Activated CD4-positive, alpha-beta T cell treated with anti-CD3 and anti-CD28 coated beads, Interleukin-2, Interleukin-4, amounts not matched to agents 100 ng/mL and 50 ng/mL, durations not matched to agents 16 hours and 8 hours (primary cell): Measurements from ENCODE around the gene SLC46A2.

ENCODE experiments used
- DNase-seq: peaks from one replicate; pipeline ENCODE4 v3.0.0-alpha.2; 2020; ENCODE audit warnings: low spot score

SLC46A2 gene

GRCh38 chr9:112890106-112891081, at the start of gene SLC46A2:
TSS of gene SLC46A2 (minus strand) at chr9:112890876. CDS start at chr9:112890681, 195 bp downstream.
- DNase-seq = no peak

DNA sequence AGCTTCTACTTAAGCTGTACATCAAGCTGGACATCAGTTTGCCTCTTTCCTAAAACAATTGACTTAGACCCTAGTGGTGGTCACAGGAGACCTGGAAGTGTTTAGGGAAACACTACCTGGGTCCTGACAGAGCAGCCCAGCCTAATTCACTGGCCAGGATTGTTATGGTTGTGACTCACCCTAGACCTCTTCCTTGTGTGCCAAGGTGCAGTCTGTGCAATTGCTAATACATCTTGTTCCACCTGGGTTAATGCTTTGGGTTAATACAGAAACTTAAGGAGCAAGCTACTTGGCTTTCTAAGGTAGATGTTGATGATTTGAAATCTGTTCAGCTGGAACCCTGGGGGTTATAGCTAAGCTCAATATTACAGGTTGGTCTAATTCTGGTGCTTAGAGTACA, 48.7 kb upstream of the SLC46A2 start:
- DNase-seq = no peak

GRCh38 chr9:112933696-112934095, 43.0 kb upstream of the SLC46A2 start:
- no peak for DNase-seq

DNA sequence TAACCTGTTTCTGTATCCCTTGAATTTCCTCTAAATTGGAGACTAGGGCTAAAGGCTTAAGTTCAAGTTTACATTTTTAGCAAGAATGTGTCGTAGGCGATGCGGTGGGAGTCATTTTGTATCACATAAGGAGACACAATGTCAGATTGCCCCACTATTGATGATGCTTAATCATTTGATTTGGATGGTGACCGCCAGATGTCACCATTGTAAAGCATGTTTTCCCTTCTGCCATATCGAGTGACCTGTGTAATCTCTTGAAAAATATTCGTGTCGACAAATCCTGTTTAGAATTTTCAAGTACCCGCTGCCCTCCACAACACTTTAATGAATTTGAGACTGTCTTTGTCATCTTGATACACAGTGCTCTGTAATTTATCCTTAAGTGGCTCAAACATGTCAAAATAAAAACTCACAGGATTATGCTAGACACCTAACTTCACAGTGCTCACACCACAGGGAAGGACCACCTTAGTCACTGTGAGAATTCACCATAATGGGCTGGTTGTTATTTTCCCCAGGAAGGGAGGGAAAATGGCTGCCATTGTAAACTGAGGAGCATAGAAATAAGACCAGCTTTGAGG, 34.5 kb upstream of the SLC46A2 start:
- DNase-seq = peak; percentile 17

DNA sequence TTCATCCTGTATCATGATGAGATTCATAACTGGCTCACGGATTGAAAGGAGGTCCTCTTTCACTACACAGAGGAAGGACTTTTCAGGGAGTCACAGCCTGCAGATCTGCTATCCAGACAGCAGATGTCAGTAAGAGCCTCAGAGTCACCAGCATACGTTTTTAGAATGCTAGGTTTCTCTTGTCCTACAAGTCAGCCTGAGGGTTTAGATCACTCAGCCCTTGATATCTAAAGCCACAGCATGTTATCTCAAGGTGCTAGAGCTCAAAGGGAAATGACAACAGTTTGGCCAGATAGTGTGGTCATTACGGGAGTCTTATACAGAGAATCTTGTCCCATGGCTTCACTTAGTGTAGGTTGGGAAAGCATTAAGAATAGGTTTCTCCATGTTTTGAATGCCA, 30.9 kb upstream of the SLC46A2 start:
- DNase-seq = peak; percentile 7

- DNase-seq = no peak
Observed at GRCh38 chr9:112917987-112918362, 27.3 kb upstream of the SLC46A2 start.

- no peak for DNase-seq
Observed at GRCh38 chr9:112917047-112917986, 26.6 kb upstream of the SLC46A2 start.

DNA sequence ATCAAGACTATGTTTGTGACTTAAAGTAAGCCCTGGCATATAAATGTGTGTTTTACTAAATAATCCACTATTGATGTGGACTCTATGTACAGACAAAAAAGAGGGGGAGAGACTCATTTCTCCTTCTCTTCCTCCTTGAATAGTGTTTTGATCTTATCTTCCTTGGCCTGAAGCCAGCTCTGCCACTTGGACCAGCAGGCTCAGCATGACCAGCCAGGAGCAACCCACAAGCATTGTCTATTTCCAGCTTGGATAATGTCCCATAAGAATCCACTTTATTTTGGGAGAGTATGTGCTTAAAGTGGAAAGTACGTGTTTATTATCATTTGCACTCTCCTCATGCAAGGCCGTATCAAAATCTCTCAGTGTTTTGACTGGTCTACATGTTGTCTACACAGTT, 23.8 kb upstream of the SLC46A2 start:
- DNase-seq = no peak

DNA sequence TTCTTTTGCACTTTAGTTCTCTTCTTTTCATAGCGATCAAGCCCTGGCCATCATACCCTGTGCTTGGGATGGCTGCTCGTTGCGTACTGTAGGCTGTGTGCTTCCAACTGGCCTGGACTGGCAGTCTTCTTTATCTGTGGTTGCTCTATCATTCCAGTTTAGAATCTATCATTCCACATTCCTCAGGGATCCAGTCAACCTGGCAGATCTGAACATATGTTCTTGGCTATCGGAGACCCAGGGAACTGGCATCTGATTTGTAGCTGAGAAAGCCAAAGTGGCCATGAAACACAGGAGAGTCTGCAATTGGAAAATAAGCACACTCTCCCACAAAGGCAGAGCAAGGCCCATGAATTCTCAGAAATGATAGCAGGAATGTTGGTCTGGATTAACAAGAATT, 22.6 kb upstream of the SLC46A2 start:
- DNase-seq = no peak

GRCh38 chr9:112912636-112913035, 22.0 kb upstream of the SLC46A2 start:
- no peak for DNase-seq

GRCh38 chr9:112911736-112912135, 21.1 kb upstream of the SLC46A2 start:
- no peak for DNase-seq

DNA sequence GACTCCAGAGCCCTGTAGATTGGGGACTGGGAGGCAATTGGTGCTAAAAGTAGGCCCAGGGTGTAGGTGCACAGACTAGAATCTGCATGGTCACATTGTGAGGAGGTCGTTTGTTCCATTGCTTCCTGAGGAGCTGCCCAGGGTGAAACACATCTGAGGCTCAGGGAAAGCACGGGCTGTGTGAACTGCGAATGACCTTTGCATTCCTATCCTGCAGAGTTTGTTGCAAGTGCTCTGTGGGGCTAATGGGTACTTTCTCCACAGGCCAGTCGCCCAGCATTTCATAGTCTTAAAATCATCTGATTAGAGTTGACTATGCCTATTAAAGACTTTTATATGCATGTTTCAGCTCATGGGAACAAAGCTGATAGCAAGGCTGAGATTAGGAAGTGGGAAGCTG, 14.4 kb upstream of the SLC46A2 start:
- DNase-seq = no peak

DNA sequence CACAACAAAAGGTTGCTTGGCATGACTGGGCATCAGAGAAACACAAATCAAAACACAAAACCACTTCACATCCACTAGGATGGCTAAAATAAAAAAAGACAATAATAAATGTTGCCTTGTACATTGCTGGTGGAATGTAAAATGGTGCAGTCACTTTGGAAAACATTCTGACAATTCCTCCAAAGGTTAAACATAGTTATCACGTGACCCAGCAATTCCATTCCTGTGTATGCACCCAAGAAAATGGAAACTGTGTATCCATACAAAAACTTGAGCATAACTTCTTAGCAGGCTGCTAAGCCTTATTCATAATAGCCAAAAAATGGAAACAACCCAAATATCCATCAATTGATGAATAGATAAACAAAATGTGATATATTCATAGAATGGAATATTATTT, 10.2 kb upstream of the SLC46A2 start:
- DNase-seq = no peak

DNA sequence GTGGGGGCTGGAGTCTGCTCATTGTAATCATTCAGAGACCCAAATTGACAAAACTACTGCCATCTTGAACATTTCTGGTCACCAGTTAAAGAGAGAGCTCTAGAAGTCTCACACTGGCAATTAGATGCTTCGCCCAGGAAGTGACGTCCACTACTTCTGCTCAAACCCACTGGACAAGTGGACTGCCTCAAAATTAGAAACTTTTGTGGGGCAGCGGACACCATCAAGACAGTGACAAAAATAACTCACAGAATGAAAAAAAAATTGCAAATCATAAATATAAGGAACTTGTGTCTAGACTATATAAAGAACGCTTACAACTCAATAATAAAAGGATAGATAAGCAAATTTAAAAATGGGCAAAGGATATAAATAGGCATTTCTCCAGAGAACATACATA, 9.8 kb upstream of the SLC46A2 start:
- no peak for DNase-seq

GRCh38 chr9:112898872-112899311, 8.2 kb upstream of the SLC46A2 start:
- DNase-seq = no peak

DNA sequence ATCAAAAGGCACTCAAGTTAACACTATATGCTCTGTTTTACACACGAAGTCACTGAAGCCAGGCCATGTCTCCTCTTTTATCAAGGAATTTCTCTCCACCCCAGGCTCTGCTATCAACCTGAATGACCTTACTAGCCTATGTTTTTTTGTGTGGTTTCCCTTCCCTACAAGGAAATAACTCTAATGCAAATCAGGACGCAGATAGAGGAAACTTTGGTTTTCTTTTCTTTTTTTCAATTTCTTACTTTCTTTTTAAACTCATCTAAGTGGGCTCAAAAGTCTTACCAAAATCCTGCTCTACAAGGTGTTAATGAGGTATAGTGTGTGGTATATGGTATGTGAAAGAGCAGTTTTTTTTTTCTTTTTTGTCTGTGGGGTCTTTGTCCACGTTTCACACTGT, 5.5 kb upstream of the SLC46A2 start:
- DNase-seq = no peak

- no peak for DNase-seq
Observed at GRCh38 chr9:112894699-112895098, 4.0 kb upstream of the SLC46A2 start.

- no peak for DNase-seq
Observed at GRCh38 chr9:112894041-112894440, 3.4 kb upstream of the SLC46A2 start.

DNA sequence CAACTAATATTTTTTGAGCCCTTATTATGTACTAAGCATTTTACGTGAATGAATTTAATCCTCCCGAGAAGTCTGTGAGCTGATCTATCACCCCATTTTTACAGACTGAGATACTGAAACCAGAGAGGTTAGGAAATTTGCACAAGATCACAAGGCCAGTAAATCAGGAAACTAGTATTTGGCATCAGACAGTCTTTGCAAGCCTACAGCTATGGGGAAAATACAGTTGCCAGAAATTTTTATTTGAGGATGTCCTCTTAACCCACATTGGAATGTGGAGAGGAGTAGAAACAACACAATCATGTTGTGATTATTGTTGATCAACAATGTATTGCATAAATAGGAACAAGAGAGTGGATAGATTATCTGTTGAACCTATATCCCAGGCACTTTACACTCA, 2.3 kb upstream of the SLC46A2 start:
- DNase-seq = no peak

- DNase-seq = no peak
Observed at GRCh38 chr9:112891521-112891920, 845 bp upstream of the SLC46A2 start.

GRCh38 chr9:112887381-112887780, 3.3 kb downstream of the SLC46A2 start:
- DNase-seq = no peak

DNA sequence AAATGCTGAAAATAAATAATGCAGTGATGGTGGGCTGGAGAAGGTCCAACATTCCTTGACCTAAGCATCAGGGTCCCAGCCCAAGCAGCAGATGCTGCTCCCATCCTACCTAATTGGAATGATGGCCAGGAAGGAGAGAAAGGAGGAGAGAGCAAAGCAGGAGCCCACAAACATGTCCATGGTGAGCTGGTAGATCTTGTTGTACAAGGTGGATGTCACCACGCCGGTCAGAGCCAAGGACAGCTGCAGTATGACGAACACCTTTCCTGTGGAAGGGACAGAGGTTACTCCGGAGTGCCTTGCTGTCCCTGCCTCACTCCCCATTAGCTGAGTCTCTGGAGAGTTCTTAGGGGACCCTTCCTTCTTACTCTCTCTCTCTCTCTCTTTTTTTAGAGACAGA, 4.3 kb downstream of the SLC46A2 start:
- DNase-seq = no peak
